WTC11 (cell line): ENCODE results near the gene GNA12. TPM values are rescaled to one million over a fixed set of nuclear protein-coding genes. Genes with fewer than 3 reads are reported as not detected.

Experiments
- ATAC-seq: fragments of 200-7000 bp; cut with Tn5 transposase; 2 replicates; pipeline ENCODE4 v1.10.0; 2021; ENCODE audit warnings: mild to moderate bottlenecking, moderate library complexity
- CTCF ChIA-PET: fragments of 300-600 bp; sonication (Branson Sonifier 250); formaldehyde crosslinking; loops from one replicate; lab custom pipeline; 2021; ENCODE audit warnings: antibody characterized with exemption; lab: Charles Lee
- POLR2A ChIA-PET: fragments of 350-600 bp; sonication (Branson Sonifier 250); formaldehyde crosslinking; loops from one replicate; lab custom pipeline; 2021; ENCODE audit warnings: antibody characterized with exemption; lab: Charles Lee
- DNase-seq: peaks from one replicate; pipeline ENCODE4 v3.0.0; 2021; ENCODE audit warnings: low spot score
- H3K27ac Mint-ChIP-seq: 2 replicates; pipeline ENCODE4 v1.8.0; 2021; ENCODE audit warnings: mixed read lengths
- H3K27me3 Mint-ChIP-seq: 2 replicates; pipeline ENCODE4 v1.8.0; 2021; ENCODE audit warnings: low read depth, mild to moderate bottlenecking, moderate library complexity, mixed read lengths
- H3K36me3 Mint-ChIP-seq: 2 replicates; pipeline ENCODE4 v1.8.0; 2021; ENCODE audit warnings: mixed read lengths
- H3K4me1 Mint-ChIP-seq: 2 replicates; pipeline ENCODE4 v1.8.0; 2022; ENCODE audit warnings: mixed read lengths
- H3K4me3 Mint-ChIP-seq: 2 replicates; pipeline ENCODE4 v1.8.0; 2021; ENCODE audit warnings: mild to moderate bottlenecking, moderate library complexity, mixed read lengths
- H3K9me3 Mint-ChIP-seq: 2 replicates; pipeline ENCODE4 v1.8.0; 2021; ENCODE audit warnings: mixed read lengths
- FOXJ3 ChIP-seq: sonication (generic); formaldehyde crosslinking; IDR thresholded peaks from 2 replicates; pipeline ENCODE4 v1.9.0; 2021; ENCODE audit warnings: missing genetic modification reagents, mild to moderate bottlenecking, borderline replicate concordance
- FOXP1 ChIP-seq: sonication (generic); formaldehyde crosslinking; IDR thresholded peaks from 2 replicates; pipeline ENCODE4 v1.8.0; 2022; ENCODE audit warnings: missing genetic modification reagents, mild to moderate bottlenecking, moderate library complexity, borderline replicate concordance
- GABPB1 ChIP-seq: sonication (generic); formaldehyde crosslinking; IDR thresholded peaks from 2 replicates; pipeline ENCODE4 v1.8.1; 2023; ENCODE audit warnings: mild to moderate bottlenecking, missing genetic modification reagents
- KAT7 ChIP-seq: sonication (generic); formaldehyde crosslinking; IDR thresholded peaks from 2 replicates; pipeline ENCODE4 v1.8.1; 2023; ENCODE audit warnings: missing genetic modification reagents, mild to moderate bottlenecking, borderline replicate concordance
- NFE2L1 ChIP-seq: sonication (generic); formaldehyde crosslinking; IDR thresholded peaks from 2 replicates; pipeline ENCODE4 v1.8.1; 2023; ENCODE audit warnings: missing genetic modification reagents
- NR1H2 ChIP-seq: sonication (generic); formaldehyde crosslinking; IDR thresholded peaks from 2 replicates; pipeline ENCODE4 v1.9.0; 2021; ENCODE audit warnings: mild to moderate bottlenecking, moderate library complexity, missing genetic modification reagents
- NR2C2 ChIP-seq: sonication (generic); formaldehyde crosslinking; IDR thresholded peaks from 2 replicates; pipeline ENCODE4 v1.8.0; 2022; ENCODE audit warnings: mild to moderate bottlenecking, missing genetic modification reagents
- OVOL2 ChIP-seq: fragments of 250-450 bp; sonication (Bioruptor Pico); IDR thresholded peaks from 2 replicates; pipeline ENCODE4 v1.9.0; 2021; ENCODE audit warnings: mild to moderate bottlenecking, borderline replicate concordance
- RELA ChIP-seq: sonication (generic); formaldehyde crosslinking; IDR thresholded peaks from 2 replicates; pipeline ENCODE4 v1.8.1; 2022; ENCODE audit warnings: missing genetic modification reagents, mild to moderate bottlenecking, borderline replicate concordance
- SMAD3 ChIP-seq: sonication (generic); formaldehyde crosslinking; IDR thresholded peaks from 2 replicates; pipeline ENCODE4 v1.8.0; 2022; ENCODE audit warnings: missing genetic modification reagents, mild to moderate bottlenecking, borderline replicate concordance
- TCF7 ChIP-seq: sonication (generic); formaldehyde crosslinking; IDR thresholded peaks from 2 replicates; pipeline ENCODE4 v1.8.0; 2022; ENCODE audit warnings: mild to moderate bottlenecking, low read depth, missing genetic modification reagents, moderate library complexity
- TP53 ChIP-seq: sonication (generic); formaldehyde crosslinking; IDR thresholded peaks from 2 replicates; pipeline ENCODE4 v1.8.1; 2023; ENCODE audit warnings: mild to moderate bottlenecking, missing genetic modification reagents
- ZNF317 ChIP-seq: sonication (generic); formaldehyde crosslinking; IDR thresholded peaks from 2 replicates; pipeline ENCODE4 v1.8.1; 2023; ENCODE audit warnings: low read depth, mild to moderate bottlenecking, moderate library complexity, missing genetic modification reagents, borderline replicate concordance
- total RNA-seq: library from RNA; stranded (reverse); gene quantifications from 3 replicates; pipeline ENCODE4 v1.2.3, GENCODE V29; 2021
- TF ChIP-seq, protein P1 (sequence below): sonication (generic); formaldehyde crosslinking; IDR thresholded peaks from 2 replicates; pipeline ENCODE4 v1.8.1; 2023; ENCODE audit warnings: mild to moderate bottlenecking, missing genetic modification reagents, borderline replicate concordance
- TF ChIP-seq, protein P2 (sequence below): sonication (generic); formaldehyde crosslinking; conservative IDR thresholded peaks from 2 replicates; pipeline ENCODE4 v1.8.1; 2022; ENCODE audit warnings: mild to moderate bottlenecking, missing genetic modification reagents
- TF ChIP-seq, protein P3 (sequence below): sonication (generic); formaldehyde crosslinking; IDR thresholded peaks from 2 replicates; pipeline ENCODE4 v1.8.0; 2023; ENCODE audit warnings: missing genetic modification reagents
- TF ChIP-seq, protein P4 (sequence below): fragments of 250-450 bp; sonication (Bioruptor Pico); IDR thresholded peaks from 2 replicates; pipeline ENCODE4 v1.9.0; 2021; ENCODE audit warnings: moderate library complexity, mild to moderate bottlenecking, inconsistent platforms, borderline replicate concordance
- TF ChIP-seq, protein P5 (sequence below): sonication (generic); formaldehyde crosslinking; conservative IDR thresholded peaks from 2 replicates; pipeline ENCODE4 v1.8.1; 2023; ENCODE audit warnings: mild to moderate bottlenecking, low read depth, missing genetic modification reagents, moderate library complexity
- TF ChIP-seq, protein P6 (sequence below): fragments of 250-450 bp; sonication (Bioruptor Pico); conservative IDR thresholded peaks from 2 replicates; pipeline ENCODE4 v1.9.0; 2021; ENCODE audit warnings: mild to moderate bottlenecking
- TF ChIP-seq, protein P7 (sequence below): sonication (generic); formaldehyde crosslinking; IDR thresholded peaks from 2 replicates; pipeline ENCODE4 v1.8.1; 2022; ENCODE audit warnings: low read depth, mild to moderate bottlenecking, moderate library complexity, missing genetic modification reagents, borderline replicate concordance

The GNA12 gene
- total RNA-seq, 1 experiment from 2014 or later = 99.6 TPM

DNA sequence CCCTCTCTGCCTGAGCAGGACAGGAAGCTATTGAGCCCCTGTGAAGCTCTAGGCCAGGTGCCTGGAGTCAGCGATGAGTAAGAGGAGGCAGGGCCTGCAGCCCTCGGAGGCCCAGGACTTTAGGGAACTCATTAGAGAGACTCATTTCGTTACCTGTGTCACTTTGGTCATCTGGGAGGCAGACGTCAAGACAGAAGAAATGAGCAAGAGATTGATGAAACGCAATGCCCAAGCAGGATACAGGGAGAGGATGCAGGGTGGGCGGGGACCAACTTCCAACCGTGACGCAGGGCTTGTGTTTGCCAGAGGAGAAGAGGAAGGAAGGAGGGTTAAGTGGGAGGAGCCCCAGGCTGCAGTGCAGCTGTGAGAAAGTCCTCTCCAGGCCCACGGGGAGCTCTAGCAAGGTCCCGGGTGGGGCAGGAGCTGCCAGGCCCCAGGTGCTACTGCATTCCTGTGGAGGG, 26.4 kb upstream of the GNA12 start:
- Mint-ChIP-seq H3K27ac (peak overlapping the region; percentile 71), H3K27me3 (no peaks in the 10 kb centered on the region), H3K9me3 (no peaks in the 10 kb centered on the region), H3K36me3 (no peaks in the 10 kb centered on the region), H3K4me3 (no peak overlapping the region), H3K4me1 (peaks cover 26% of the 10 kb centered on the region)
- 0 out of 2 replicates have a peak, but pooled peaks have one; percentile 44 for TF ChIP-seq NR2C2 (CRISPR knock-in tag)
- TF ChIP-seq NR1H2 (CRISPR knock-in tag) = no peak
- CTCF ChIA-PET = interaction anchor here (0.6 to 1.1 kb wide), 2 partner anchors 16 to 204 kb away, joined by 3 to 5 read pairs; no protein-coding TSS in a partner anchor
- POLR2A ChIA-PET = interaction anchor here (0.5 to 0.6 kb wide), 2 partner anchors 338 to 925 kb away, joined by 3 read pairs; no protein-coding TSS in a partner anchor
- ATAC-seq (peak; percentile 58), DNase-seq (peak; percentile 57)

DNA sequence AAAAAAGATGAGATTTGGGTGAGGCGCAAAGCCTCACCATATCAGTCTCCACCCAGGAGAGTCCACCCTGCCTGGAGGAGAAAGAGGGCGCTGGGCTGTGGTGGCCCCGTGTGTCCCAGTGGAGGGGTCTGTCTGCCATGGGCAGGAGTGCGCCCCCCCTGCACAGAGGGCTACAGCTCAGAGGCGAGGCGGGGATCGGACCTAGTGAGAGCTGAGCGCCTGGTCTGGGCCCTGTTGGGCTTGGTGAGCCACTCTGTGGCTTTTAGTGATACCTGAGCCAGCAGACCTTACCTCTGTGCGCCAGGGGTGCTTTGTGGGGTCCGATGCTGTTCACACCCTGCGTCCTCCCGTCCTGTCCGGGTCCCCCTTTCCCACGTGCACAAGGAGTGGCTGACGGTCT, 25.9 kb upstream of the GNA12 start:
- peak overlapping the region; percentile 71 for H3K27ac Mint-ChIP-seq
- no peak overlapping the region for H3K4me3 Mint-ChIP-seq
- TF ChIP-seq OVOL2 = no peak
- TF ChIP-seq, protein P1, sequence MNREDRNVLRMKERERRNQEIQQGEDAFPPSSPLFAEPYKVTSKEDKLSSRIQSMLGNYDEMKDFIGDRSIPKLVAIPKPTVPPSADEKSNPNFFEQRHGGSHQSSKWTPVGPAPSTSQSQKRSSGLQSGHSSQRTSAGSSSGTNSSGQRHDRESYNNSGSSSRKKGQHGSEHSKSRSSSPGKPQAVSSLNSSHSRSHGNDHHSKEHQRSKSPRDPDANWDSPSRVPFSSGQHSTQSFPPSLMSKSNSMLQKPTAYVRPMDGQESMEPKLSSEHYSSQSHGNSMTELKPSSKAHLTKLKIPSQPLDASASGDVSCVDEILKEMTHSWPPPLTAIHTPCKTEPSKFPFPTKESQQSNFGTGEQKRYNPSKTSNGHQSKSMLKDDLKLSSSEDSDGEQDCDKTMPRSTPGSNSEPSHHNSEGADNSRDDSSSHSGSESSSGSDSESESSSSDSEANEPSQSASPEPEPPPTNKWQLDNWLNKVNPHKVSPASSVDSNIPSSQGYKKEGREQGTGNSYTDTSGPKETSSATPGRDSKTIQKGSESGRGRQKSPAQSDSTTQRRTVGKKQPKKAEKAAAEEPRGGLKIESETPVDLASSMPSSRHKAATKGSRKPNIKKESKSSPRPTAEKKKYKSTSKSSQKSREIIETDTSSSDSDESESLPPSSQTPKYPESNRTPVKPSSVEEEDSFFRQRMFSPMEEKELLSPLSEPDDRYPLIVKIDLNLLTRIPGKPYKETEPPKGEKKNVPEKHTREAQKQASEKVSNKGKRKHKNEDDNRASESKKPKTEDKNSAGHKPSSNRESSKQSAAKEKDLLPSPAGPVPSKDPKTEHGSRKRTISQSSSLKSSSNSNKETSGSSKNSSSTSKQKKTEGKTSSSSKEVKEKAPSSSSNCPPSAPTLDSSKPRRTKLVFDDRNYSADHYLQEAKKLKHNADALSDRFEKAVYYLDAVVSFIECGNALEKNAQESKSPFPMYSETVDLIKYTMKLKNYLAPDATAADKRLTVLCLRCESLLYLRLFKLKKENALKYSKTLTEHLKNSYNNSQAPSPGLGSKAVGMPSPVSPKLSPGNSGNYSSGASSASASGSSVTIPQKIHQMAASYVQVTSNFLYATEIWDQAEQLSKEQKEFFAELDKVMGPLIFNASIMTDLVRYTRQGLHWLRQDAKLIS (CRISPR knock-in tag) = no peak
- TF ChIP-seq KAT7 (CRISPR knock-in tag) = no peak
- no peak for TF ChIP-seq TCF7 (CRISPR knock-in tag)
- TF ChIP-seq, protein P2, sequence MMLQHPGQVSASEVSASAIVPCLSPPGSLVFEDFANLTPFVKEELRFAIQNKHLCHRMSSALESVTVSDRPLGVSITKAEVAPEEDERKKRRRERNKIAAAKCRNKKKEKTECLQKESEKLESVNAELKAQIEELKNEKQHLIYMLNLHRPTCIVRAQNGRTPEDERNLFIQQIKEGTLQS (CRISPR knock-in tag) = no peak
- TF ChIP-seq, protein P3, sequence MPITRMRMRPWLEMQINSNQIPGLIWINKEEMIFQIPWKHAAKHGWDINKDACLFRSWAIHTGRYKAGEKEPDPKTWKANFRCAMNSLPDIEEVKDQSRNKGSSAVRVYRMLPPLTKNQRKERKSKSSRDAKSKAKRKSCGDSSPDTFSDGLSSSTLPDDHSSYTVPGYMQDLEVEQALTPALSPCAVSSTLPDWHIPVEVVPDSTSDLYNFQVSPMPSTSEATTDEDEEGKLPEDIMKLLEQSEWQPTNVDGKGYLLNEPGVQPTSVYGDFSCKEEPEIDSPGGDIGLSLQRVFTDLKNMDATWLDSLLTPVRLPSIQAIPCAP = no peak
- no peak for TF ChIP-seq ZNF317 (CRISPR knock-in tag)
- TF ChIP-seq, protein P4, sequence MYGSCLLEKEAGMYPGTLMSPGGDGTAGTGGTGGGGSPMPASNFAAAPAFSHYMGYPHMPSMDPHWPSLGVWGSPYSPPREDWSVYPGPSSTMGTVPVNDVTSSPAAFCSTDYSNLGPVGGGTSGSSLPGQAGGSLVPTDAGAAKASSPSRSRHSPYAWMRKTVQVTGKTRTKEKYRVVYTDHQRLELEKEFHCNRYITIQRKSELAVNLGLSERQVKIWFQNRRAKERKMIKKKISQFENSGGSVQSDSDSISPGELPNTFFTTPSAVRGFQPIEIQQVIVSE (CRISPR knock-in tag) = no peak
- TF ChIP-seq, protein P5, sequence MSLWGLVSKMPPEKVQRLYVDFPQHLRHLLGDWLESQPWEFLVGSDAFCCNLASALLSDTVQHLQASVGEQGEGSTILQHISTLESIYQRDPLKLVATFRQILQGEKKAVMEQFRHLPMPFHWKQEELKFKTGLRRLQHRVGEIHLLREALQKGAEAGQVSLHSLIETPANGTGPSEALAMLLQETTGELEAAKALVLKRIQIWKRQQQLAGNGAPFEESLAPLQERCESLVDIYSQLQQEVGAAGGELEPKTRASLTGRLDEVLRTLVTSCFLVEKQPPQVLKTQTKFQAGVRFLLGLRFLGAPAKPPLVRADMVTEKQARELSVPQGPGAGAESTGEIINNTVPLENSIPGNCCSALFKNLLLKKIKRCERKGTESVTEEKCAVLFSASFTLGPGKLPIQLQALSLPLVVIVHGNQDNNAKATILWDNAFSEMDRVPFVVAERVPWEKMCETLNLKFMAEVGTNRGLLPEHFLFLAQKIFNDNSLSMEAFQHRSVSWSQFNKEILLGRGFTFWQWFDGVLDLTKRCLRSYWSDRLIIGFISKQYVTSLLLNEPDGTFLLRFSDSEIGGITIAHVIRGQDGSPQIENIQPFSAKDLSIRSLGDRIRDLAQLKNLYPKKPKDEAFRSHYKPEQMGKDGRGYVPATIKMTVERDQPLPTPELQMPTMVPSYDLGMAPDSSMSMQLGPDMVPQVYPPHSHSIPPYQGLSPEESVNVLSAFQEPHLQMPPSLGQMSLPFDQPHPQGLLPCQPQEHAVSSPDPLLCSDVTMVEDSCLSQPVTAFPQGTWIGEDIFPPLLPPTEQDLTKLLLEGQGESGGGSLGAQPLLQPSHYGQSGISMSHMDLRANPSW (CRISPR knock-in tag) = no peak
- no peak for TF ChIP-seq FOXP1 (CRISPR knock-in tag)
- H3K27me3 Mint-ChIP-seq = no peaks in the 10 kb centered on the region
- POLR2A ChIA-PET = interaction anchor here (0.6 kb wide), 1 partner anchor 925 kb away, joined by 3 read pairs; no protein-coding TSS in a partner anchor
- ATAC-seq (no peak), DNase-seq (no peak)
- H3K4me1 Mint-ChIP-seq = peaks cover 26% of the 10 kb centered on the region
- CTCF ChIA-PET = interaction anchor here (1.1 kb wide), 1 partner anchor 16 kb away, joined by 5 read pairs; no protein-coding TSS in a partner anchor
- H3K36me3 Mint-ChIP-seq = no peaks in the 10 kb centered on the region
- no peaks in the 10 kb centered on the region for H3K9me3 Mint-ChIP-seq

DNA sequence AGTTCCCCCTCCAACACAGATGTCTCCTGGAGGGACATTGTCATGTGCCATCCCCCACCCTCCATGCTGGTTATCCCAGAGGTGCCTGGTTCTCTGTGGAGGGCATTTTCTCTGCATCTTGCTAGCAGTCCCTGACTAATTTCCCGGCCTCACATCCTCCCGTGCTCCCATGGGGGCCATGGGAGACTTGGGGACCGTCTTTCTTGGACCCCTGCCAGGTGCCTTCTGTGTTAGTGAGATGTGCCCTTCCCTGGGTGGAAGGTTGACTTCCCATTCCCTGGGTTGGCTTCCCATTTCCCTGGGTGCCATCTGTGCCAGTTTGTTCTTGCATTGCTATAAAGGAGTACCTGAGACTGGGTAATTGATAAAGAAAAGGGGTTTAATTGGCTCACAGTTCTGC, 22.5 kb upstream of the GNA12 start:
- Mint-ChIP-seq H3K9me3 (no peaks in the 10 kb centered on the region), H3K4me3 (no peak overlapping the region), H3K36me3 (no peaks in the 10 kb centered on the region), H3K4me1 (peaks cover 33% of the 10 kb centered on the region), H3K27me3 (no peaks in the 10 kb centered on the region), H3K27ac (no peak overlapping the region)
- ChIA-PET POLR2A (no interaction called here), CTCF (interaction anchor here (0.9 to 3.8 kb wide), 4 partner anchors 56 to 807 kb away, joined by 3 to 23 read pairs (median 4); no protein-coding TSS in a partner anchor)
- DNase-seq (no peak), ATAC-seq (no peak)
- TF ChIP-seq NFE2L1 (no peak), RELA (CRISPR knock-in tag) (no peak), TP53 (no peak), GABPB1 (no peak), FOXJ3 (CRISPR knock-in tag) (no peak), SMAD3 (CRISPR knock-in tag) (no peak)
- TF ChIP-seq, protein P6, sequence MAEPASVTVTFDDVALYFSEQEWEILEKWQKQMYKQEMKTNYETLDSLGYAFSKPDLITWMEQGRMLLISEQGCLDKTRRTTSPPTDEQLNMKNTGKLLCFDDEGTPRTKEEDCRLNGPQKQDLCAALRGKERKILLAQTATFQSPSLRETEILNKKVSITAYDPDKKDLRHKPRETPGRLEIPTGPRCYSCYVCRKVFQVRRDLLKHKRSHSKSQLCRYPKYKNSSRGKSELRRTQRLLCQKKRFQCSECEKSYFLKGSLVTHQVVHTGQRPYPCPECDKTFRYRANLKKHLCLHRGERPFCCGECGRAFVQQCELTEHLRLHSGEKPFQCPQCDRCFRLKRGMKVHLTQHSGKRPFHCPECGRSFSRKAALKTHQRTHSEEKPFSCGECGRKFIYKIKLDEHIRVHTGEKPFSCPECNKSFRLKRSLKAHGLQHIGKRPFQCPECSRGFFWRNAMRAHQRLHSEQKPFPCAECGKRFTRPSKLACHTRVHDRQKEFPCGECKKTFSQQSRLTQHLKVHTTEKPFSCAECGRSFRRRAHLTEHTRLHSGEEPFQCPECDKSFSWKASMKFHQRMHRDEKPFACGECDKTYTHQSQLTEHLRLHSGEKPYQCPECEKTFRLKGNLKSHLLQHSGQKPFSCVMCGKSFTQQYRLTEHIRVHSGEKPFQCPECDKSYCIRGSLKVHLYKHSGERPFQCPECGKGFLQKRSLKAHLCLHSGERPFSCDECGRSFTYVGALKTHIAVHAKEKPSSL (CRISPR knock-in tag) = no peak
- TF ChIP-seq, protein P7, sequence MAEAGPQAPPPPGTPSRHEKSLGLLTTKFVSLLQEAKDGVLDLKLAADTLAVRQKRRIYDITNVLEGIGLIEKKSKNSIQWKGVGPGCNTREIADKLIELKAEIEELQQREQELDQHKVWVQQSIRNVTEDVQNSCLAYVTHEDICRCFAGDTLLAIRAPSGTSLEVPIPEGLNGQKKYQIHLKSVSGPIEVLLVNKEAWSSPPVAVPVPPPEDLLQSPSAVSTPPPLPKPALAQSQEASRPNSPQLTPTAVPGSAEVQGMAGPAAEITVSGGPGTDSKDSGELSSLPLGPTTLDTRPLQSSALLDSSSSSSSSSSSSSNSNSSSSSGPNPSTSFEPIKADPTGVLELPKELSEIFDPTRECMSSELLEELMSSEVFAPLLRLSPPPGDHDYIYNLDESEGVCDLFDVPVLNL = no peak
